GM19240 (cell line): ENCODE results near the gene KTN1.

Source experiments
- DNase-seq: peaks from one replicate; pipeline ENCODE4 v3.0.0; 2011; ENCODE audit warnings: low spot score; ENCODE audit not compliant: insufficient read length

KTN1 gene

GRCh38 chr14:55579724-55580469, at the start of gene KTN1:
Gene KTN1 (plus strand): TSS chr14:55580207. CDS start chr14:55612049, 31,842 bp downstream.
- DNase-seq = peak; percentile 83

GRCh38 chr14:55530464-55530863, 49.5 kb upstream of the KTN1 start:
- DNase-seq = no peak

GRCh38 chr14:55532645-55533344, 47.2 kb upstream of the KTN1 start:
- no peak for DNase-seq

- DNase-seq = no peak
These were observed 46.0 kb upstream of the KTN1 start for GRCh38 chr14:55533960-55534359.

GRCh38 chr14:55535516-55536203, 44.3 kb upstream of the KTN1 start:
- DNase-seq = no peak

GRCh38 chr14:55536204-55536708, 43.8 kb upstream of the KTN1 start:
- no peak for DNase-seq

GRCh38 chr14:55537782-55538181, 42.2 kb upstream of the KTN1 start:
- DNase-seq = no peak

- DNase-seq = no peak
These were observed 40.0 kb upstream of the KTN1 start for GRCh38 chr14:55539975-55540374.

- no peak for DNase-seq
These were observed 38.9 kb upstream of the KTN1 start for GRCh38 chr14:55540847-55541773.

GRCh38 chr14:55545779-55546178, 34.2 kb upstream of the KTN1 start:
- DNase-seq = no peak

GRCh38 chr14:55546212-55546874, 33.7 kb upstream of the KTN1 start:
- DNase-seq = no peak

- no peak for DNase-seq
These were observed 32.2 kb upstream of the KTN1 start for GRCh38 chr14:55547650-55548315.

- no peak for DNase-seq
These were observed 26.2 kb upstream of the KTN1 start for GRCh38 chr14:55553791-55554190.

- no peak for DNase-seq
These were observed 22.9 kb upstream of the KTN1 start for GRCh38 chr14:55556929-55557623.

GRCh38 chr14:55562135-55562534, 17.9 kb upstream of the KTN1 start:
- no peak for DNase-seq

- DNase-seq = no peak
These were observed 11.4 kb upstream of the KTN1 start for GRCh38 chr14:55568618-55569017.

- no peak for DNase-seq
These were observed 8.7 kb upstream of the KTN1 start for GRCh38 chr14:55571125-55571889.

- DNase-seq = no peak
These were observed 7.4 kb upstream of the KTN1 start for GRCh38 chr14:55572578-55572977.

- DNase-seq = no peak
These were observed 5.0 kb upstream of the KTN1 start for GRCh38 chr14:55574988-55575387.
